Renal pelvis (tissue), 4 donors: ENCODE data around the gene OSBPL3. TPM values are rescaled to one million over a fixed set of nuclear protein-coding genes. Genes with fewer than 3 reads are reported as not detected.

Experiments used
- DNase-seq: peaks from one replicate; pipeline ENCODE4 v3.0.0-alpha.2; 2013
- polyA plus RNA-seq, 3 donors: library from polyadenylated mRNA; unstranded; fragments of 120-200 nt; gene quantifications; one replicate each; pipeline ENCODE4 v1.2.1, GENCODE V29; 2013; ENCODE audit not compliant: insufficient read length in 3 of 3

The OSBPL3 gene
- polyA plus RNA-seq, 3 donors, result 17.7 to 26.9 (median 23.5) TPM

- DNase-seq, result no peak
These were observed 1.4 kb upstream of the OSBPL3 start for GRCh38 chr7:24981171-24981951.

- DNase-seq, result no peak
These were observed 674 bp upstream of the OSBPL3 start for GRCh38 chr7:24980534-24981170.

GRCh38 chr7:24979470-24979862 lies 512 bp downstream of the OSBPL3 start:
- DNase-seq, result no peak

GRCh38 chr7:24978843-24979469 lies 1.0 kb downstream of the OSBPL3 start:
- no peak for DNase-seq

GRCh38 chr7:24975644-24976260 lies 4.2 kb downstream of the OSBPL3 start:
- DNase-seq, result no peak

GRCh38 chr7:24975172-24975571 lies 4.8 kb downstream of the OSBPL3 start:
- no peak for DNase-seq

GRCh38 chr7:24974026-24974832 lies 5.7 kb downstream of the OSBPL3 start:
- DNase-seq, result no peak

- no peak for DNase-seq
These were observed 7.0 kb downstream of the OSBPL3 start for GRCh38 chr7:24972991-24973390.

- DNase-seq, result no peak
These were observed 7.9 kb downstream of the OSBPL3 start for GRCh38 chr7:24972166-24972477.

- no peak for DNase-seq
These were observed 8.4 kb downstream of the OSBPL3 start for GRCh38 chr7:24971333-24972165.

- no peak for DNase-seq
These were observed 9.3 kb downstream of the OSBPL3 start for GRCh38 chr7:24970676-24971075.

- DNase-seq, result no peak
These were observed 11.8 kb downstream of the OSBPL3 start for GRCh38 chr7:24968165-24968564.

- DNase-seq, result no peak
These were observed 12.3 kb downstream of the OSBPL3 start for GRCh38 chr7:24967696-24968095.

GRCh38 chr7:24966802-24967201 lies 13.2 kb downstream of the OSBPL3 start:
- DNase-seq, result no peak

- DNase-seq, result no peak
These were observed 13.9 kb downstream of the OSBPL3 start for GRCh38 chr7:24965831-24966708.

GRCh38 chr7:24964191-24964590 lies 15.8 kb downstream of the OSBPL3 start:
- DNase-seq, result no peak

- DNase-seq, result no peak
These were observed 16.8 kb downstream of the OSBPL3 start for GRCh38 chr7:24963218-24963617.

GRCh38 chr7:24962418-24962962 lies 17.5 kb downstream of the OSBPL3 start:
- no peak for DNase-seq

- no peak for DNase-seq
These were observed 20.1 kb downstream of the OSBPL3 start for GRCh38 chr7:24959735-24960485.
